HG03025 (cell line): ENCODE data around the gene ARSD.
"Not testable (repeated sequence)": the region's sequence is repeated elsewhere in the genome, so short reads cannot be mapped to it uniquely, and the experiment has no call there.

Source experiments
- ATAC-seq: cut with Tn5 transposase; IDR thresholded peaks from one replicate; pipeline ENCODE4 v1.9.1; 2021; ENCODE audit warnings: mild to moderate bottlenecking, moderate library complexity; ENCODE audit not compliant: unreplicated experiment, low FRiP score

ARSD gene

DNA sequence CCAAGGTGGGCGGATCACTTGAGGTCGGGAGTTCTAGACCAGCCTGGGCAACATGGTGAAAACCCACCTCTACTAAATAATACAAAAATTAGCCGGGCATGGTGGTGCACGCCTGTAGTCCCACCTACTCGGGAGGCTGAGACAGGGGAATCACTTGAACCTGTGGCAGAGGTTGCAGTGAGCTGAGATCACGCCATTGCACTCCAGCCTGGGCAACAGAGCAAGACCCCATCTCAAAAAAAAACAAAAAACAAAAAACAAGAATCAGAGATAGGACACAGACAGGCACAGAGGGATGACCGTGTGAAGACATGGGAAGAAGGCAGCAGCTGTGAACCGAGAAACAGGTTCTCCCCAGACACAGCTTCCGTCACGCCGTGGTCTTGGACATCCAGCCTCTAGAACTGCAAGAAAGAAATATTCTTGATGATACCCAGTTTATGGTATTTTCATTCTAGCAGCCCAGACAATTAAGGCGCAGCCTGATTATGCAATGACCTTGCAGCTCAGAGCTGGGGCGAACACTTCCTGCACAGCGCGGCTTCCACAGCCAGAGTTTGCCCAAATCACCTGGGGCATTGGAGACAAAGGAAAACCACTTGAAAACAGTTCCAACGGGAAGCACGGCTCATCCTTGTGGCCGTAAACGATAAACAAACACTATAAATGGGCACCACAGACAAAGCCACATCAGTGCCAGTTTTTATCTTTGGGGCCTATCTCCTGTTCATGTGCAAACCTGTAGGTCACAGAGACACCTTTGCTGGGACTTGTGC, 4.2 kb upstream of the ARSD start:
- ATAC-seq: no peak

DNA sequence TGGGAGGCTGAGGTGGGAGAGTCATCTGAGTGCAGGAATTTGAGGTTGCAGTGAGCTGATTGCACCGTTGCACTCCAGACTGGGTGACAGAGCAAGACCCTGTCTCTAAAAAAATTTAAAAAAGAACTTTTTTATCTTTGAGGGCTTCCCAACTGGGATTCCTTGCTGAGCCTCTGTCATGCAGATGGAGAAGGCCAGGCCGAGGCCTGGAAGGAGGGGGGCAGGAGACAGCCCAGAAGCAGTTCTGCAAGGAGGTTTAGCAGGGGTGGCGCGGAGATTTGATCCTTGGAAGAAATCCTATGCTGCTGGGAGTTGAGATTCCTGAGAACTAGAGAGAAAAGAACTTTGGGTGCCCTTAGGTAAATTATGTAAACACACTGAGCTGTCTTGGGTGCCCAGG, 2.5 kb upstream of the ARSD start:
- no peak for ATAC-seq

DNA sequence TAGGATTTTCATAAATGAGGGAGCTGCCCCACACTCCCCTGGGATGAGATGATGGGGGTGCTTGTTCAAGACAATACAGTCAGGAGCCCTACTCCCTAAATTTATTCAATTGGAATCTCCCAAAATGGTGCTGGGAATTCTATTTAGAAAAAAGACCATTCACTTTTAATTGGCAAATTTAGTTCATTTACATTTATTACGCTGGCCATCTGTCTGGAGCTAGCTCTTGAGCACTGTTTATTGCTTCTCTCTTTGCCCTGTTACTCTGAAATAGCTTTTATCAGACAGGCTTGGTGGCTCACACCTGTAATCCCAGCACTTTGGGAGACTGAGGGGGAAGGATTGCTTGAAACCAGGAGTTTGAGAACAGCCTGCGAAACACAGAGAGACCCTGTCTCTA, 2.0 kb upstream of the ARSD start:
- no peak for ATAC-seq

DNA sequence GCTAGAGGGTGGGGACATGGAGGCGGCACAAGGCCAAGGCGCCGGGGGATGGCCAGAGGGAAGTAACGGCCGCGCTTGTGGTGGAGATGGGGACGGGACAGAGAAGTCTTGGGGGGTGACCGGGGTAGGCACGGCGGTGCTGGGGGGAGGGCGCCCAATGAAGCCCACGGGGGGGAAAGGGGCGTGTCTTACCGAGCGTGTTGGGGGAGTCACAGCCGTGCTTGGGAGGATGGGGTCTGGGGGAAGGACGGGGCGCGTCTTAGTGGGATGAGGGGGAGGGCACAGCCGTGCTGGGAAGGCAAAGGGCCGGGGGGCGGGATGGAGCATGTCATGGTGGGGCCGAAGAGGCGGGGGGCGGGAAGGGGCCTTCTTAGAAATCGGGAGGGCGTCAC, 952 bp downstream of the ARSD start:
- no peak for ATAC-seq

DNA sequence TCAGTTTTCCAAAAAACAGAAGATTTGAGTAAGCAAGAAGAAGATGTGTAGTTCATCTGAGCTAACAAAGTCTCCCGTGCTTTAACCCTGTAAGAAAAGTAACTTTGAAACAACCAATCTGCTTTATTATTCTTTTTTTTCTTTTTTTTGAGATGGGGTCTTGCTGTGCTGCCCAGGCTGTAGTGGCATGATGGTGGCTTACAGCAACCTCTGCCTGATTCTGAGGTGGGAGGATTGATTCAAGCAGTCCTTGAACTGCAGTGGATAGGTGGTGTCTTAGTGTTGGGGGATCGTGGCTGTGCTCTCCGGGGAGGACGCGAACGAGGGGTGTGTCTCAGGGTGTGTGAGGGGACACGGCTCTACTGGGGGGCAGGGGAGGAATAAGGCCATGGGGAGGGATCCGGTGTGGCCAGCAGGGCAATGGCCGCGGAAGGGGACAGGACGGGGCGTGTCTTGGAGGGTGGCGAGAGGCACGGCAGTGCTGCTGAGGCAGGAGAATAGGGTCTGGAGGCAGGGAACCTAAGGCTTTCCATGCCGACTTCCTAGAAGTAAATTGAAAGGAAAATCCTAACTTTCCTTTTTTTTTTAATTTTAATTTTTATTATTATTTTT, 2.4 kb downstream of the ARSD start:
- ATAC-seq: no peak

DNA sequence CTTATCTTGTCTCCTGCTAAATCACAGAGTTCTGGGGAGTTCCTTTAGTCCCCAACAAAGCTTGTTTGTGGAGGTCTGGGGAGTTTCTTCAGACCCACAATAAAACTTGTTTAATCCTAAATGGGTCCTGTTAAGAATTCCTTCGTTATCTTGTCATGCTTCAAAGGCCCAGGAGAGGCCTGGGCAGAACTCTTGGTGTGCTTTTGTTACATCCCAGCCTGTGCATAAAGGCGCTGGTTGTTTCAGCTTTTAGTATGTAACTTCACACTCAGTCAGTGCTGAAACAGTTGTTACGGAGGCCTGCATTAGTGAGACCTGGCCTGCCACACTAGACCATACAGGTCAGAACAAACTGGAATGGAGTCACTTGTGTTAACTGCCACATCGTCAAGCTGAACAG, 2.9 kb downstream of the ARSD start:
- not testable (repeated sequence) for ATAC-seq

DNA sequence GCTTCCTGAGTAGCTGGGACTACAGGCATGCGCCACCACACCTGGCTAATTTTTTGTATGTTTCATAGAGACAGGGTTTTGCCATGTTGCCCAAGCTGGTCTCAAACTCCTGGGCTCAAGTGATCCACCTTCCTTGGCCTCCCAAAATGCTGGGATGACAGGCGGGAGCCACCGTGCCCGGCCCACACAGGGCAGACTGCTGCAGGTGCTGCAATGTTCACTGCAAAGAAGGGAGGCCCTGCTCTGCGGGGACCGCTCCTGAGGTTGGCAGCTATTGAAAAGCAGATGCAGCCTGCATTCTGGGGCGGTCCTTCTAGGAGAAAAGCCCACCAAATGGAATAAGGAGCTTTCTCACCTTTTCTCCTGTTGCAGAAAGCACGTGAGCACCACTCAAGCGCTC, 5.0 kb downstream of the ARSD start:
- ATAC-seq: no peak

DNA sequence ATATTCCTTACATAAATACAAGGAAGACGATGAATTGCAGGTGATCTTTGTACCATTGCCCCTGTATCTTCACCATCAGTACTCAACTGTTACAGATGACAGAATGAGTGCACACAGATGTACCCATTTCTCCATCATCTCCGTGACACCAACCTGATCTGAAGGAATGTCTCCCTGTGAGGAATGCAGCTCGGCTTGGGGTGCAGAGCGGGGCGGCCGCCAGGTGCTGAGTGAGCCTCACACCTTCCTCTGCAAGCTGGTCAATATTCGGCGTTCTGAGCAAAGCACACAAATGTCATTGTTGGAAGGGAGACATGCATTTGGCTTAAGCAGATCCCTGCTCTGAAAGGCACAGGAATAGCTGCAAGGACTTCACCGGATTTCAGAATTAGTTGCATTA, 7.4 kb downstream of the ARSD start:
- ATAC-seq: no peak

DNA sequence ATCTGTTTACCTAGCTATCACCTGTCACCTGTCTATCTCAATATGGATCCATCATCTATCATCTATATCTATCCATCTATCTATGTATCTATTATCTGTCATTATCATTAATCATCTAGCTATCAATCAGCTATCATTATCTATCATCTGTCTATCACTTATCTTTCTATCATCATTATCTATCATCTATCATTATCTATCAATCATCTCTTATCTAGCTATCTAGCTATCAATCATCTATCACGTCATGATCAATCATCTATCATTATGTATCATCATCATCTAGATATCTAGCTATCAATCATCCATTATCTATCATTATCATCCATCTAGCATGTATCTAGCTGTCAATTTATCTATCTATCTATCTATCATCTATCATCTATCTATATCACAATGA, 7.9 kb downstream of the ARSD start:
- ATAC-seq: no peak

DNA sequence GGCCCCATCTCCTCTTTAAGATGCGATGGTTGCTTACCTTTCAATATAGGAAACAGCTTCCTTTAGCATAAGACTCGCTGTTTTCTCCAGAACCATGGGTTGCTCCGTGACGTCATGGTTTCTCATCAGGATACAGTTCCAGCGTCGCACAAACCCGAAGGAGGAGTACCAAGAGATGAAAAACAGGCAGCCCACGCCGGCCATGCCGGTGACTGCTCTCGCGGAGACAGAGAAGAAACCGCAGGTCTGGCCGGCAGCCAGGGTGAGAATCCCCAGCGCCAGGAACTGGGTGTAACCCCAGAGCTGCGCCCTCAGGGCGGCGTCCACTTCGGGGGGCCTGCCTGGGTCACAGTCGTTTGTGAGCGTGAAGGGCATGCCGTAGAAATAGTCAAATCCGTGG, 11.4 kb downstream of the ARSD start:
- no peak for ATAC-seq

DNA sequence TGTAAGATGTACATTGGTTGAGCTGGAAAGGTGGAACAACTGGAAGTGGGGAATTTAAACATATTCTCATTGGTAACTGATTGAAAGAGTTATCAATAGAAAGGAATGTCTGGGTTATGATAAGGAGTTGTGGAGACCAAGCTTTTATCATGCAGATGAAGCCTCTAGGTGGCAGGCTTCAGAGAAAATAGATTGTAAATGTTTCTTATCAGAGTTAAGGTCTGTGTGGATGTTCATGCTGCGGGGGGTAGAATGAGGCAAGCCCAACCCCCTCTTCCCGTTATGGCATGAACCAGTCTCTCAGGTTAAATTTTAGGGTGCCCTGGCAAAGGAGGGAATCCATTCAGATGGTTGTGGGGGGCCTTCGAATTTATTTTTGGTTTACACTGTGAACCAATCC, 16.0 kb downstream of the ARSD start:
- no peak for ATAC-seq

DNA sequence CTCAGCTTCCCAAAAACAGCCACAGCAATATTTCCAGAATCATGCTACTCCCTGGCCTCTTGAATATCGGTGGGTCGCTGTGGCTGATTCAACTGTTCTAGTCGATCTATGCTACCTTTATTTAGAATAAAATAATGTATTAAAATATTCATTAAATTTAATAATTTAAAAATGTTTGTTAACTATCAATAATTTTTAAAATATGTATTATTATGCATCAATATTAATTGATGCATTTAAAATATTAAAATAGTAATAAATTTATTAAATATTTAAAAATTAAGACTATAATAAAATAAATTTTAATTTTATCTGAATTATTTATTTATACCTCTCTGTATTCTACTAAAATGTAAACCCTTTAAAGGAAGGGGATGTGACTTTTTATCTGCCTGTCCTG, 19.0 kb downstream of the ARSD start:
- ATAC-seq: no peak

DNA sequence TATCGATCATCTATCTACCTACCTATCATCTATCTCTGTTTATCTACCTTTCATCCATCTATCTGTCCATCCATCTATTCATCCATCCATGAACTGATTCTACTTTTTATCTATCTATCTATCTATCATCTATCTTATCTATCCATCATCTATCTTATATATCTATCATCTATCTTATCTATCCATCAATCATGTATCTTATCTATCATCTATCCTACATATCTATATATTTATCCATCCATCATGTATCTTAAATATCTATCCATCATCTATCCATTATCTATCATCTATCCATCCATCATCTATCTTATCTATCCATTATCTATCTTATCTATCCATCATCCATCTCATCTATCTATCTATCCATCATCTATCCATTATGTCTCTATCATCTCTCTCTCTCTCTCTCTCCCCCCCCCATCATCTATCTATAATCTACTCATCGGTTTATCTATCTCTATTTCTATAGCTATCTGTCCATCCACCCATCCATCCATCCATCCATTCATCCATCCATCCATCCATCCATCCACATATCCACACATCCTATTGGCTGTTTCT, 20.9 kb downstream of the ARSD start:
- no peak for ATAC-seq

DNA sequence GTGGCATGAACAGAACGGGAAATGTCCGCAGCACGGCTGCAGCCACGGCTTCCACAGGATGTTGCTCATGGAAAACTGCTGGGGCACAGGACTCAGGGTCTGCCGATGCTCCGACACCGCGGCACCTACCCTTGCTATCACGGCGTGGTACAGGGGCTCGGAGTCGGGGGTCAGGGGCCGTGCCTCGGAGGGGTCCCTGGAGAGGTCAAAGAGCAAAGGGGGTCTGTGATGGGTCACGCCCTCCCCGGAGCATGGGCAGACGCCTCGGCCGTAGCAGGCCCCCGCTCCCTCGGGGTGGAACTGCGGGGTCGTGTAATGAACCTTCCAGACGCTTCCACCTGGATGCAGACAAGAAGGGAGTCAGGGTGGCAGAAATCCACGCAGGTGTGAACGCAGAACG, 21.8 kb downstream of the ARSD start:
- ATAC-seq: no peak

DNA sequence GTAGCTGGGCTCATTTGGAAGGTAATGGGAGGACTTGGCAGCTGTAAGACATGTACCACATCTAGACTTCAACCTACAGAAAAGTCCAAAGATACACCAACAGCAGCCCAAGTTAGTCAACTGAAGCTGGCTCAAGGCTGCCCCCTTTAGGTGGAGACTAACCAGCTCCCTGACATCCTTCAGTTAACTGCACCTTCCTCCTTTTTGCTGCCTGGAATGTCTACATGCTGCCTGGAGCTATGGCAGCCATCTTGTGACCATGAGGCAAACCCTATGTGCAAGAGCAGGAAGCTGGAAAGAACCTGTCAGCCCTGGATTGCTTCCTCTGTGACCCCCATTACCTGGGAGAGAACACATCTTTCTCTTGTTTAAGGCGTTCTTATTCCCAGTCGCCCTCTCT, 25.8 kb downstream of the ARSD start:
- ATAC-seq: no peak

DNA sequence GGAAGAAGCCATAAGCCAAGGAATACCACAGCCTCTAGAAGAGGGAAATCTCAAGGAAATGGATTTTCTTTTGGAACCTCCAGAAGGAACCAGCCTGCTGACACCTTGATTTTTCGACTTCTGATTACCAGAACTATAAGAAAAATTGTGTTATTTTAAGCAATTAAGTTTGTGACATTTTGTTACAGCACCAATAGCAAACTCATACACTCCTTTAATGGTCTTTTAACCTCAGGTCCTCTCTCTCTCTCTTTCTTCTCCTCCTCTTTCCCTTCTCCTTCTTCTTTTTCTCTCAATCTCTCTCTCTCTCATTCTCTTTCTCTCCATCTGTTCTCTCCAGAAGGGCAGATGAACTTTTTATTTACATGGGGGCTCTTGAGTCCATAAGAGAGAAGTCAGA, 26.3 kb downstream of the ARSD start:
- no peak for ATAC-seq

DNA sequence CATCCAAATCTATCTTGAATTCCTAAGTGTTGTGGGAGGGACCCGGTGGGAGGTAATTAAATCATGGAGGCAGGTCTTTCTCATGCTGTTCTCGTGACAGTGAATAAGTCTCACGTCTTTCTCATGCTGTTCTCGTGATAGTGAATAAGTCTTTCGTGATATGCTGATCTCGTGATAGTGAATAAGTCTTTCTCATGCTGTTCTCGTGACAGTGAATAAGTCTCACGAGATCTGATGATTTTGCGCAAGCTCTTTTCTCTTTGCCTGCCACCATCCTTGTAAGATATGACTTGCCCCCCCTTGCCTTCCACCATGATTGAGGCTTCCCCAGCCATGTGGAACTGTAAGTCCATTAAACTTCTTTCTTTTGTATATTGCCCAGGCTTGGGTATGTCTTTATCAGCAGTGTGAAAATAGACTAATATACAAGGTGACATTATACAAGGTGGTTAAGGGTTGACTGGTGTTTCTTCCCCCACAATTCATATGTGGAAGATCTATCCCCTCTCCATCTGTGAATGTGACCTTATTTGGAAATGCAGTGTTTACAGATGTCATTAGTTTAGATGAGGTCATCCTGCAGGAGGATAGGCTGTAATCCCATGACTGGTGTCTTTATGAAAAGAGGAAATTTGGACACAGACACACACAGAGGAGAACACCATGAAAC, 27.6 kb downstream of the ARSD start:
- no peak for ATAC-seq

DNA sequence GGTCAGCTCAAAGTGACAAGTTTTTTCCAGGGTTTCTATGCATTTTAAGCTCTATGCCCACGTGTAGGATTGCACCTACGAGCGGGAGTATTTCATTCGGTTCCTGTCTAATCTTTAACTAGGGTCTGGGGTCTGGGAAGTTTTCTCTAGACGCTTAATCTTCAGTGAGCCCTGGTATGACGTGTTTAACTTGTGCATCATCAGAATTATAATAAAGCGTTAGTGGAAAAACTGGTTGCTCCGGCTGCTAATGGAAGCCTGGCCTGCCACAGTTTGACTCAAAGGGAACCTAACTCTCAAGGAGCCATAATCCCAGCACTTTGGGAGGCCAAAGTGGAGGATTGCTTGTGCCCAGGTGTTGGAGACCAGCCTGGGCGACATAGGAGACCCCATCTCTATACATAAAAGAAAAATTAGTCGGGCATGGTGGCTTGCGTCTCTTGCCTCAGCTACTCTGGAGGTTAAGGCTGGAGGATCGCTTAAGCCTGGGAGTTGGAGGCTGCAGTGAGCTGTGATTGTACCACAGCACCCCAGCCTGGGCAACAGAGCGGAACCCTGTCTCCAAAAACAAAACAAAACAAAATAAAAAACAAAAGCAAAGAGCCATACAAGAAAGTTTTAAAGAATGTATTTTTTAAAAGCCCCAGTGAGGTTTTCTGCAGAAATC, 30.2 kb downstream of the ARSD start:
- ATAC-seq: no peak

DNA sequence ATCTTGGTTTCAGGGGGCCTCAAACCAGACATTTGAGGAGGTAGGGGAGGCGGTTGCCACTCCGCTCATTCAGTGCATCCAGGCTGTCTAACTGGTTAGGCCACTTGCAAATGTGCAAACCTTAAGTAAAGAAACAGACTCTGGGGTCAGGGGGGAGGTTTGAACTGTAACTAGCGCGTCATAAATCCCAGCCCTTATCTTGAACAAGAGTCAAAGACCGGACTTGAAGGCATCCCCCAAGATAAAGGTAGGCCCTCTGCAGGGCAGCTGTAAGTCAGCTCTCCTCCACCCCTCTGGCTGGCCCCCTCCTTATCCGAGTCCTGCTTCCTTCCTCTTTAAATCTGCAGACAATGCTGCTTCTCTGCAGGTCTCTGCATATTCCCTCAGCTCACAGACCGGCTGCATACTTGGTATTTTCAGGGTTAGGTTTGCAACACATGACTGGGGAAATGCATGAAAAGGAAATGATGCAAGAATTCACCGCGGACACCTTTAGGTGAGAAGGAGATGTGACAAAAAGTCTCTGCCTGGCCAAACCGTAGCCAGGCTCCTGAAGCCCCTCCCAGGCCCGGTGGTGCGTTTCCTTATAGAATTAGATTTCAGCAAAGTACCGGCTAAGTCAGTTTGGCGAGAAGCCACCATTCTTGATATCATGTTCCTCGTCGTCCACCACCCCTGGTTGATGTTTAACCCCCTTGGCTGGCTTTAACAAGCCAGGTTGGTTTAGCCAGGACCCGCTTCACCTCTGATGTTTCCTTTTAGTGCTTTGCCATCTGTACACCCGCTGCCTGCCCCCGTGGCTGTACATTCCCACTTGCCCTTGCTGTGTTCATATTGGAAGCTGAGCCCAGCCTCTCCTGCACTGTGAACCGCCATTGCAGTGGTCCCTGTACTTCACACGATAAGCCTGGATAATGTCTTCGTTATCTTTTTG, 31.2 kb downstream of the ARSD start:
- ATAC-seq: not testable (repeated sequence)

DNA sequence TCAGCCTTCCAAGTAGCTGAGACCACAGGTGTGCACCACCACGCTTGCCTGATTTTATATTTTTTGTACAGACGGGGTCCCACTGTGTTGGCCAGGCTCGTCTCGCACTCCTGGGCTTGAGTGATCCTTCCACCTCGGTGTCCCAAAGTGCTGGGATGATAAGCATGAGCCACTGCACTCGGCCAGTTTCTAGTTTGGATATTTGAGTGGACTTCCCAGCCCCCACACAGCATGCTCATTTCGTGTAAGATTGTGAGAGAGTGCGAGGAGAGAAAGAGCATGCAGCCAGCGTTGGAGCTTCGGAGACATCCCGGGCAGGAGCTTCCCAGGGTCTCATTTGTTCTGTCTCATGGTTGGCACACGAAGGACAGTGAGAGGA, 31.8 kb downstream of the ARSD start:
- no peak for ATAC-seq
